Duodenal mucosa (tissue), 2 donors: ENCODE measurements around the gene ENKUR.

Experiments used
- H3K27ac ChIP-seq: one replicate; pipeline ENCODE4 v1.7.0; 2013; ENCODE audit warnings: low read depth, low read length
- H3K27me3 ChIP-seq, 2 donors: one replicate each; pipeline ENCODE4 v1.7.0; 2013; ENCODE audit warnings: low read length in 2 of 2, control low read depth in 1 of 2; ENCODE audit not compliant: insufficient read depth in 2 of 2, control insufficient read depth in 1 of 2
- H3K36me3 ChIP-seq, 2 donors: one replicate each; pipeline ENCODE4 v1.7.0; 2013; ENCODE audit warnings: low read length in 2 of 2, control low read depth in 1 of 2; ENCODE audit not compliant: insufficient read depth in 2 of 2, control insufficient read depth in 1 of 2
- H3K4me1 ChIP-seq, 2 donors: one replicate each; pipeline ENCODE4 v1.7.0; 2013; ENCODE audit warnings: low read length in 2 of 2, control low read depth in 1 of 2; ENCODE audit not compliant: insufficient read depth in 2 of 2, control insufficient read depth in 1 of 2
- H3K4me3 ChIP-seq, 2 donors: one replicate each; pipeline ENCODE4 v1.7.0; 2013; ENCODE audit warnings: low read length in 2 of 2, low read depth in 1 of 2
- H3K9ac ChIP-seq, 2 donors: one replicate each; pipeline ENCODE4 v1.7.0; 2013; ENCODE audit warnings: low read length in 2 of 2, low read depth in 1 of 2
- H3K9me3 ChIP-seq, 2 donors: one replicate each; pipeline ENCODE4 v1.7.0; 2013; ENCODE audit warnings: low read length in 2 of 2, control low read depth in 1 of 2; ENCODE audit not compliant: control insufficient read depth in 1 of 2

The ENKUR gene

DNA sequence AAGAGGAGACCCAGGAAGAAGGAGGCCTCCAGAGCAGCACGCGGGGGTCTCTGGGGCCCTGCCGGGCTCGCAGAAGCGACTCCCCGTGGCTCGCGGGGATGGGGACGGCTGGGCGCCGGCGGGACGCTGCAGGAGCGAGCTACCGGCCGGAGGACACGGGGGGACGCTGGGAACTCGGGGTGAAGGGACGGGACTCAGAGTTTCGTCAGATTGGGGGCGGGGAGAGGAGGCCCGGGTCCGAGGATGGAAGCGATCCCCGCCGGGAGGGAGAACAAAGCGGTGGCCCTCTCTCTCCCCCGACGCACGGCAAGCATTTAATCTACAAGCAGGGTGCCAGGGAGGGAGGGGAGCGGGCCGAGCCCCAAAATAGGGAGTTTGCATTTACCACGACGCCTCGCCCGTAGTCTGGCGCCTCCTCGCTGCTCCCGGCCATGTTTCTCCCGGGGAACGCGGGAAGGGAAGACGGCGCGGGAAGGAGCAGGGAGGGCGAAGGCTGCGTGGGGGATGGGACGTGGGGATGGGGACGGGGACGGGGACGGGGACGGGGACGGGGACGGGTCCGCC, 63.7 kb downstream of the ENKUR start, which contains the start of gene PRTFDC1:
Gene PRTFDC1 (minus strand): TSS at position 464 of the 564 bp plus-strand sequence. CDS start 31 bp downstream, at position 433.
- Histone ChIP-seq H3K36me3 (no peaks in the 10 kb centered on the region), H3K9me3 (no peaks in the 10 kb centered on the region), H3K27ac (peak within 1 kb of the TSS; percentile 27), H3K4me3 (peak within 1 kb of the TSS; percentile 72 to 82), H3K27me3 (no peaks in the 10 kb centered on the region), H3K4me1 (peaks cover 19 to 27% of the 10 kb centered on the region in 2 donors), H3K9ac (peak within 1 kb of the TSS; percentile 62 to 81)

GRCh38 chr10:24951201-24952142, 64.5 kb downstream of the ENKUR start:
- Histone ChIP-seq H3K9me3 (no peaks in the 10 kb centered on the region), H3K36me3 (no peaks in the 10 kb centered on the region), H3K4me1 (peaks cover 19 to 27% of the 10 kb centered on the region in 2 donors), H3K27me3 (no peaks in the 10 kb centered on the region), H3K27ac (peak overlapping the region; percentile 27), H3K9ac (peak overlapping the region; percentile 62 to 79), H3K4me3 (peak overlapping the region; percentile 72 to 82)

DNA sequence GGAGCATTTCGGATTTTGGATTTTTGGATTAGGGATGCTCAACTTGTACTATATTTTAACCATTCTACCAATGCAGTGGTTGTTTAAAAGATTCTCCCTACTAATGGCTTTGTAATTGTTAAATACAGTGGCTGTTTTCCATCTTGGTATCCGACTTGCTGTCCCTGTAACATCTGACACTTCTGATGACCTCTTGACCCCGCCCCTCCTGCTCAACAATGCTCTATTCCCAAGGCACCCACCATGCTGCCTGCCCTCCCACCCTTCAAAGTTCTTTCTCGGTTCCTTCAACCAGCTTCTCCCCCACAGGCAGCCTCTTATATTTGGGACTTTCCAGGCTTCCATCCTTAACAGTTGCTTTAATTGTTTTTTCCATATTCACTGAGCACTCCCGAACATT, 65.5 kb downstream of the ENKUR start:
- Histone ChIP-seq H3K9ac (no peak overlapping the region), H3K27me3 (no peaks in the 10 kb centered on the region), H3K4me3 (no peak overlapping the region), H3K4me1 (peaks cover 19 to 27% of the 10 kb centered on the region in 2 donors), H3K9me3 (no peaks in the 10 kb centered on the region), H3K27ac (no peak overlapping the region), H3K36me3 (no peaks in the 10 kb centered on the region)

- Histone ChIP-seq H3K27ac (no peak overlapping the region), H3K4me1 (peaks cover 24 to 32% of the 10 kb centered on the region in 2 donors), H3K36me3 (no peaks in the 10 kb centered on the region), H3K9ac (no peak overlapping the region), H3K4me3 (no peak overlapping the region), H3K27me3 (no peaks in the 10 kb centered on the region), H3K9me3 (no peaks in the 10 kb centered on the region)
Measured at GRCh38 chr10:24949616-24950015, 66.3 kb downstream of the ENKUR start.

- Histone ChIP-seq H3K27ac (no peak overlapping the region), H3K4me3 (no peak overlapping the region), H3K36me3 (no peaks in the 10 kb centered on the region), H3K4me1 (peaks cover 15 to 32% of the 10 kb centered on the region in 2 donors), H3K9me3 (no peaks in the 10 kb centered on the region), H3K9ac (no peak overlapping the region), H3K27me3 (no peaks in the 10 kb centered on the region)
Measured at GRCh38 chr10:24947304-24948097, 68.5 kb downstream of the ENKUR start.

DNA sequence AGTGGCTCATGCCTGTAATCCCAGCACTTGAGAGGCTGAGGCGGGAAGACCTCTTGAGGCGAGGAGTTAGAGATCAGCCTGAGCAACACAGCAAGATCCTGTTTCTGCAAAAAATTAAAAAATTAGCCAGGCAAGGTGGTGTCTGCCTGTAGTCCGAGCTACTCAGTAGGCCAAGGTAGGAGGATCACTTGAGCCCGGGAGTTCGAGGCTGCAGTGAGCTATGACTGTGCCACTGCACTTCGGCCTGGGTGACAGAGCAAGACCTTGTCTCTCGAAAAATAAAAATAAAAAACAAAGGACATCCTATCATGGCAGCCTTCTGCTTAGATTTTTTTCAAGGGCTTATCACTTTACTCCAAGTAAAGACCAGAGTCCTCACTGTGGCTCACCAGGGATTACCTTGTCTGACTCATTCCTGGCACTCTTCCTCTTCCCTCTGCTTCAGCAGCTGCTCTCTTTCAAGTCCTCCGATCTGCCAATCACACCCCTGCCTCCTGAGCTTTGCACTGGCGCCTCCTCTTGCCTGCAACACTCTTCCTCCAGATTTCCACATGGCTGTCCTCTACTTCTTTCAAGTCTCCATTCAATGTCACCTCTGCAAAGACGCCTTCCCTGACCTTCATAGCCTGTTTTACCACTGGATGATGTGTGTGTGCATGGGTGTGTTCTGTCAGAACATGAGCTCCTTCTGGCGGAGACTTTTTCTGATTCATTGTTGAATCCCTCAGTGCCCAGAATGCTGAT, 71.3 kb downstream of the ENKUR start:
- no peak overlapping the region for H3K27ac ChIP-seq
- no peak overlapping the region for H3K4me3 ChIP-seq
- H3K9me3 ChIP-seq: no peaks in the 10 kb centered on the region
- H3K9ac ChIP-seq: no peak overlapping the region
- peaks cover 5 to 19% of the 10 kb centered on the region in 2 donors for H3K4me1 ChIP-seq
- H3K36me3 ChIP-seq: no peaks in the 10 kb centered on the region
- no peaks in the 10 kb centered on the region for H3K27me3 ChIP-seq

DNA sequence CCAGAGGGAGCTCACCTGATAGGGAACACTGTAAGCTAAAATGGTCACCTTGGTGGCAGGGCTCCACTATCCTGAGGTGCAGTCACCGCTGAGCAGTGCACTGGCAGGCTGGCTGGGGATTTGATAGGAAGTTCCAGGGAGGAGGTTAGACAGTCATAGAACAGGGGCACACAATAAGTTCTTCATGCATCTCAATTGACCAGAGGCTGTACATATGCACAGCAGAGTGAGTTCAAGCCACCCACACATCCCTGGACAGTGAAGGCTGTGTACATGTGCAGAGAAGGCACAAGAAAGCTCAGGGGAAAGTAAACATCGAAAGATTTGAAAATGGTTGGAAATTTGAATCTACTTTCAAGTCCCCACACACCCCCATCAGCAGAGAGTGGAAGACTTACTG, 77.4 kb downstream of the ENKUR start:
- H3K9ac ChIP-seq: no peak overlapping the region
- H3K9me3 ChIP-seq: no peaks in the 10 kb centered on the region
- H3K4me3 ChIP-seq: no peak overlapping the region
- no peak overlapping the region for H3K27ac ChIP-seq
- peaks cover 5 to 12% of the 10 kb centered on the region in 2 donors for H3K4me1 ChIP-seq
- H3K27me3 ChIP-seq: no peaks in the 10 kb centered on the region
- H3K36me3 ChIP-seq: no peaks in the 10 kb centered on the region

DNA sequence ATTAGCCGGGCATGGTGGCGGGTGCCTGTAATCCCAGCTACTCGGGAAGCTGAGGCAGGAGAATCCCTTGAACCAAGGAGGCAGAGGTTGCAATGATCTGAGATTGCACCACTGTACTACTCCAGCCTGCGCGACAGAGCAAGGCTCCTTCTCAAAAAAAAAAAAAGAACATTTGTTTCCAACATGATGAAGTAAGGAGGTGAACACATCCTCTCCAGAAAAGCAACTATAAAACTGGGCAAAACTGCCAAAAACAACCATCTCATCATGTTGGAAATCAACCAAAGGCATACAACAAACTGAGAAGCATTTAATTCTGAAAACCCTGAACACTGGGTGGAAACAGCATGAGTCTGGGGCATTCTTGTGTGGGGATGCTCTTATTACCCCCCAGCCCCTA, 77.9 kb downstream of the ENKUR start:
- H3K9me3 ChIP-seq: no peaks in the 10 kb centered on the region
- H3K4me1 ChIP-seq: peaks cover 5 to 12% of the 10 kb centered on the region in 2 donors
- no peaks in the 10 kb centered on the region for H3K36me3 ChIP-seq
- no peak overlapping the region for H3K4me3 ChIP-seq
- H3K27me3 ChIP-seq: no peaks in the 10 kb centered on the region
- no peak overlapping the region for H3K9ac ChIP-seq
- H3K27ac ChIP-seq: no peak overlapping the region

GRCh38 chr10:24935504-24936292, 80.3 kb downstream of the ENKUR start:
- Histone ChIP-seq H3K27me3 (no peaks in the 10 kb centered on the region), H3K9me3 (no peaks in the 10 kb centered on the region), H3K4me1 (peaks cover 5 to 12% of the 10 kb centered on the region in 2 donors), H3K9ac (no peak overlapping the region), H3K4me3 (no peak overlapping the region), H3K36me3 (no peaks in the 10 kb centered on the region), H3K27ac (no peak overlapping the region)
